HepG2 (cell line): ENCODE data around the gene DQX1. TPM values are rescaled to one million over a fixed set of nuclear protein-coding genes. Genes with fewer than 3 reads are reported as not detected.

Experiments
- CHCHD3 ChIP-seq: sonication (generic); formaldehyde crosslinking; IDR thresholded peaks from 2 replicates; pipeline ENCODE4 v1.8.0; 2022; ENCODE audit warnings: mild to moderate bottlenecking, missing genetic modification reagents, moderate library complexity
- GLI4 ChIP-seq: sonication (generic); formaldehyde crosslinking; IDR thresholded peaks from 2 replicates; pipeline ENCODE4 v1.5.1; 2020; ENCODE audit warnings: missing genetic modification reagents, mild to moderate bottlenecking, moderate library complexity, borderline replicate concordance
- HOMEZ ChIP-seq: IDR thresholded peaks from 2 replicates; pipeline ENCODE4 v1.6.1; 2016; ENCODE audit warnings: low read depth
- IKZF5 ChIP-seq: IDR thresholded peaks from 2 replicates; pipeline ENCODE4 v1.6.1; 2018; ENCODE audit warnings: missing genetic modification reagents, mild to moderate bottlenecking, missing compliant biosample characterization
- KDM5B ChIP-seq: sonication (generic); formaldehyde crosslinking; IDR thresholded peaks from 2 replicates; pipeline ENCODE4 v1.4.0; 2020; ENCODE audit warnings: missing genetic modification reagents, mild to moderate bottlenecking, borderline replicate concordance
- POGK ChIP-seq: sonication (generic); formaldehyde crosslinking; conservative IDR thresholded peaks from 2 replicates; pipeline ENCODE4 v1.8.0; 2022; ENCODE audit warnings: mild to moderate bottlenecking, moderate library complexity, missing genetic modification reagents
- RFX3 ChIP-seq: IDR thresholded peaks from 2 replicates; pipeline ENCODE4 v1.6.1; 2016; ENCODE audit warnings: missing biosample characterization, missing genetic modification reagents
- ZBTB20 ChIP-seq: sonication (generic); formaldehyde crosslinking; IDR thresholded peaks from 2 replicates; pipeline ENCODE4 v1.8.1; 2023; ENCODE audit warnings: missing genetic modification reagents, low read depth, mild to moderate bottlenecking, borderline replicate concordance
- ZBTB38 ChIP-seq: sonication (generic); formaldehyde crosslinking; IDR thresholded peaks from 2 replicates; pipeline ENCODE4 v1.5.1; 2020; ENCODE audit warnings: mild to moderate bottlenecking, missing genetic modification reagents
- ZNF276 ChIP-seq: sonication (generic); formaldehyde crosslinking; IDR thresholded peaks from 2 replicates; pipeline ENCODE4 v1.4.0; 2020; ENCODE audit warnings: mild to moderate bottlenecking, low read depth, missing genetic modification reagents
- ZNF33B ChIP-seq: sonication (generic); formaldehyde crosslinking; IDR thresholded peaks from 2 replicates; pipeline ENCODE4 v1.5.1; 2020; ENCODE audit warnings: mild to moderate bottlenecking, missing genetic modification reagents
- ZNF367 ChIP-seq: sonication (generic); formaldehyde crosslinking; IDR thresholded peaks from 2 replicates; pipeline ENCODE4 v1.4.0; 2020; ENCODE audit warnings: missing genetic modification reagents, borderline replicate concordance
- ZNF563 ChIP-seq: sonication (generic); formaldehyde crosslinking; IDR thresholded peaks from 2 replicates; pipeline ENCODE4 v1.8.0; 2022; ENCODE audit warnings: mild to moderate bottlenecking, moderate library complexity, missing genetic modification reagents
- ZNF687 ChIP-seq: sonication (generic); formaldehyde crosslinking; IDR thresholded peaks from 2 replicates; pipeline ENCODE4 v1.5.1; 2020; ENCODE audit warnings: mild to moderate bottlenecking, missing genetic modification reagents, moderate library complexity
- ZNF766 ChIP-seq: sonication (generic); formaldehyde crosslinking; IDR thresholded peaks from 2 replicates; pipeline ENCODE4 v1.5.0; 2020; ENCODE audit warnings: missing genetic modification reagents, borderline replicate concordance
- ZSCAN12 ChIP-seq: sonication (generic); formaldehyde crosslinking; IDR thresholded peaks from 2 replicates; pipeline ENCODE4 v1.9.0; 2021; ENCODE audit warnings: mild to moderate bottlenecking, missing genetic modification reagents
- ZSCAN20 ChIP-seq: sonication (generic); formaldehyde crosslinking; IDR thresholded peaks from 2 replicates; pipeline ENCODE4 v1.4.0; 2020; ENCODE audit warnings: missing genetic modification reagents, mild to moderate bottlenecking, borderline replicate concordance
- polyA plus RNA-seq, 8 experiments: library from polyadenylated mRNA; depleted of rRNA in 3 of 8; stranded (reverse) in 7 of 8; unstranded in 1 of 8; fragments of >200 nt; fragmentation: Illumina TruSeq in 4 of 8; extraction: Trizol in 4 of 8; gene quantifications; 2 replicates each; pipeline versions ENCODE4 v1.2.1 to v1.2.3, GENCODE V29; 2011 to 2016; ENCODE audit warnings: low read depth in 4 of 8, missing spikeins in 1 of 8, mixed read lengths in 1 of 8; ENCODE audit not compliant: insufficient read depth in 1 of 8
- total RNA-seq, 5 experiments: library from RNA; depleted of rRNA; stranded (reverse); fragments of >200 nt; fragmentation: Illumina TruSeq; extraction: Trizol; gene quantifications; 2 replicates each; pipeline ENCODE4 v1.2.3, GENCODE V29; 2016; ENCODE audit warnings: low read depth in 1 of 5

DQX1 gene
- total and polyA plus RNA-seq, 2 of the 13 experiments (the other 11 are each of a cell fraction or from before 2014, with no cell fraction given): 27.6 to 89.8 TPM

GRCh38 chr2:74524955-74525716 lies 895 bp downstream of the DQX1 start (continued):
- peak; percentile 77; the same call in 1 of the 2 replicates for TF ChIP-seq ZNF276
- TF ChIP-seq ZNF563 (CRISPR knock-in tag): peak; percentile 44; the same call in 1 of the 2 replicates
- TF ChIP-seq GLI4 (CRISPR knock-in tag): no peak
- TF ChIP-seq ZSCAN20 (CRISPR knock-in tag): no peak
- no peak for TF ChIP-seq ZNF766
- TF ChIP-seq POGK: no peak
- TF ChIP-seq ZBTB38 (CRISPR knock-in tag): peak; percentile 78
- TF ChIP-seq ZNF367 (CRISPR knock-in tag): no peak
- TF ChIP-seq ZNF687 (CRISPR knock-in tag): peak; percentile 79
- TF ChIP-seq CHCHD3 (CRISPR knock-in tag): no peak
- TF ChIP-seq ZNF33B (CRISPR knock-in tag): no peak
- 0 out of 2 replicates have a peak, but pooled peaks have one; percentile 11 for TF ChIP-seq KDM5B (CRISPR knock-in tag)
- TF ChIP-seq ZSCAN12 (CRISPR knock-in tag): no peak
- TF ChIP-seq RFX3: no peak
- no peak for TF ChIP-seq ZBTB20 (CRISPR knock-in tag)
- no peak for TF ChIP-seq HOMEZ
- no peak for TF ChIP-seq IKZF5 (CRISPR knock-in tag)
